Upper lobe of right lung (tissue), 1 donor: ENCODE data around the gene ARHGDIA. TPM values are rescaled to one million over a fixed set of nuclear protein-coding genes. Genes with fewer than 3 reads are reported as not detected.

Experiments
- ATAC-seq: fragments of 200-7000 bp; cut with Tn5 transposase; one replicate; pipeline ENCODE4 v1.9.1; 2020; ENCODE audit warnings: mild to moderate bottlenecking, moderate library complexity
- DNase-seq: peaks from one replicate; pipeline ENCODE4 v3.0.0-alpha.2; 2020
- H3K27ac ChIP-seq: fragments of 200-600 bp; one replicate; pipeline ENCODE4 v1.8.0; 2022
- H3K27me3 ChIP-seq: fragments of 200-600 bp; one replicate; pipeline ENCODE4 v1.8.0; 2022; ENCODE audit warnings: mild to moderate bottlenecking
- H3K36me3 ChIP-seq: fragments of 200-600 bp; one replicate; pipeline ENCODE4 v1.8.0; 2022
- H3K4me1 ChIP-seq: fragments of 200-600 bp; one replicate; pipeline ENCODE4 v1.8.0; 2022
- H3K4me3 ChIP-seq: fragments of 200-600 bp; one replicate; pipeline ENCODE4 v1.8.0; 2022; ENCODE audit warnings: mild to moderate bottlenecking
- H3K9me3 ChIP-seq: fragments of 200-600 bp; one replicate; pipeline ENCODE4 v1.8.0; 2022
- intact Hi-C: fragments of 100-400 bp; cut with DNase I; formaldehyde crosslinking; loops from one replicate; pipeline ENCODE4 v1.11.0; 2022
- total RNA-seq: library from RNA; stranded (reverse); fragmentation: NEBNext Ultra II Directional; extraction: Animal tissue kit (Norgen Biotek cat#: 25700); gene quantifications from one replicate; pipeline ENCODE4 v1.2.1, GENCODE V29; 2021
- TF ChIP-seq, protein P1 (sequence below): fragments of 200-600 bp; IDR thresholded peaks from one replicate; pipeline ENCODE4 v1.8.0; 2022; ENCODE audit warnings: antibody characterized with exemption
- donor health status: DM: no; HTN: yes; CAD: no; lungs with severe emphysema.

The ARHGDIA gene
- total RNA-seq, 1 donor from 2014 or later, result 386 TPM

DNA sequence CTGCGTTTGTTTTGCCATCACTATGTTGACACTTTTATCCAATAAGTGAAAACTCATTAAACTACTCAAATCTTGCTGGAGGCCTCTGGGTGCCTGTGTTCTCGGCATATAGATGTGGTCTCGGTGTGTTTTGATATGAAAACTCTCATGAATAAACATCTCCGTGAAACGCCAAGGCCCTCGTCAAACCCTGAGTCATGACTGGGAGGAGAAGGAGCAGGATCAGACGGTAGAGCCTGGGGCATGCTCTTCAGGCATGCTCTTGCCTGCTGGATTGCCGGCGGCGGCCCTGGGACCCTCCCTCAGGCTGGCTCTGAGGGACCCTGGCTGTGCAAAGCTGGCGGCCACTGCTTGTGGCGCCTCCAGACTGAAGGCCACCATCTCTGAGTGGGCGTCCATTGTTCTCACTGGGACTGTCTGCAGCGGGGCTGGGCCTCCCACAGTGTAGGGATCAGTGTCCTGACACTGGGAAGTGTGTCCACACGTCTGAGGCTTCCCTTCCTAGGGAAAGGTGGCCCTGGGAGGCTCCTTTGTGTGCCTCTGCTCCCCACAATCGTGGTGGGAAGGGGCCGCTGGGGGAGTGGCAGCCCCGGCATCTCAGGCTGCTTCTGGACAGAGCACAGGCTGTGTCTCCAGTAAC, 29.2 kb upstream of the ARHGDIA start:
- no peak for DNase-seq
- intact Hi-C loops, result no loop called here
- H3K4me3 ChIP-seq, result no peak overlapping the region
- H3K27ac ChIP-seq, result no peak overlapping the region
- TF ChIP-seq, protein P1, sequence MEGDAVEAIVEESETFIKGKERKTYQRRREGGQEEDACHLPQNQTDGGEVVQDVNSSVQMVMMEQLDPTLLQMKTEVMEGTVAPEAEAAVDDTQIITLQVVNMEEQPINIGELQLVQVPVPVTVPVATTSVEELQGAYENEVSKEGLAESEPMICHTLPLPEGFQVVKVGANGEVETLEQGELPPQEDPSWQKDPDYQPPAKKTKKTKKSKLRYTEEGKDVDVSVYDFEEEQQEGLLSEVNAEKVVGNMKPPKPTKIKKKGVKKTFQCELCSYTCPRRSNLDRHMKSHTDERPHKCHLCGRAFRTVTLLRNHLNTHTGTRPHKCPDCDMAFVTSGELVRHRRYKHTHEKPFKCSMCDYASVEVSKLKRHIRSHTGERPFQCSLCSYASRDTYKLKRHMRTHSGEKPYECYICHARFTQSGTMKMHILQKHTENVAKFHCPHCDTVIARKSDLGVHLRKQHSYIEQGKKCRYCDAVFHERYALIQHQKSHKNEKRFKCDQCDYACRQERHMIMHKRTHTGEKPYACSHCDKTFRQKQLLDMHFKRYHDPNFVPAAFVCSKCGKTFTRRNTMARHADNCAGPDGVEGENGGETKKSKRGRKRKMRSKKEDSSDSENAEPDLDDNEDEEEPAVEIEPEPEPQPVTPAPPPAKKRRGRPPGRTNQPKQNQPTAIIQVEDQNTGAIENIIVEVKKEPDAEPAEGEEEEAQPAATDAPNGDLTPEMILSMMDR, result no peak
- peaks cover 51% of the 10 kb centered on the region for H3K36me3 ChIP-seq
- no peaks in the 10 kb centered on the region for H3K27me3 ChIP-seq
- H3K4me1 ChIP-seq, result peaks cover 5% of the 10 kb centered on the region
- ATAC-seq, result no peak
- H3K9me3 ChIP-seq, result no peaks in the 10 kb centered on the region

GRCh38 chr17:81899514-81900166, 28.5 kb upstream of the ARHGDIA start:
- Histone ChIP-seq H3K27ac (no peak overlapping the region), H3K36me3 (peaks cover 55% of the 10 kb centered on the region), H3K9me3 (no peaks in the 10 kb centered on the region), H3K4me1 (peaks cover 5% of the 10 kb centered on the region), H3K27me3 (no peaks in the 10 kb centered on the region), H3K4me3 (no peak overlapping the region)
- TF ChIP-seq, protein P1, result no peak
- ATAC-seq (no peak), DNase-seq (no peak)
- intact Hi-C loops, result no loop called here

DNA sequence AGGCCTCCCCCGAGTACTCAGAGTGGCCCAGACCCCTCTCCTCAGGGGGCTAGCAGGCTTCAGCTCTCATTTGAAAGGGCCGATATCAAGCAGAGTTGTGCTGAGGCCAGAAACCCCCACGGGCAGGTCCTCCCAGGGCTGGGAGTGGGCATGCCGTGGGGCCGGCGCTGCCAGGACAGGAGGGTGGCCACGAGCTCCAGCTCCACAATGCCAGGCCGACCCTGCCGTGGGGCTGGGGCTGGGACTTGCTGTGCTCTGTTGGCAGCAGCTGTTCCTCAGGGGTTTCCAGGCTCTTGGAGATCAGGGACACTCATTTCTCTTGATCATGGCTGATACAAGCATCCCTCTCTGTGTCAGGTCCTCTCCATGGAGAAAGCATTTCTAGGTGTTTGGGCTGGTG, 27.7 kb upstream of the ARHGDIA start:
- DNase-seq (no peak), ATAC-seq (no peak)
- H3K4me3 ChIP-seq, result no peak overlapping the region
- H3K9me3 ChIP-seq, result no peaks in the 10 kb centered on the region
- TF ChIP-seq, protein P1, result no peak
- no peak overlapping the region for H3K27ac ChIP-seq
- H3K27me3 ChIP-seq, result no peaks in the 10 kb centered on the region
- H3K4me1 ChIP-seq, result peaks cover 5% of the 10 kb centered on the region
- intact Hi-C loops, result no loop called here
- H3K36me3 ChIP-seq, result peaks cover 61% of the 10 kb centered on the region

DNA sequence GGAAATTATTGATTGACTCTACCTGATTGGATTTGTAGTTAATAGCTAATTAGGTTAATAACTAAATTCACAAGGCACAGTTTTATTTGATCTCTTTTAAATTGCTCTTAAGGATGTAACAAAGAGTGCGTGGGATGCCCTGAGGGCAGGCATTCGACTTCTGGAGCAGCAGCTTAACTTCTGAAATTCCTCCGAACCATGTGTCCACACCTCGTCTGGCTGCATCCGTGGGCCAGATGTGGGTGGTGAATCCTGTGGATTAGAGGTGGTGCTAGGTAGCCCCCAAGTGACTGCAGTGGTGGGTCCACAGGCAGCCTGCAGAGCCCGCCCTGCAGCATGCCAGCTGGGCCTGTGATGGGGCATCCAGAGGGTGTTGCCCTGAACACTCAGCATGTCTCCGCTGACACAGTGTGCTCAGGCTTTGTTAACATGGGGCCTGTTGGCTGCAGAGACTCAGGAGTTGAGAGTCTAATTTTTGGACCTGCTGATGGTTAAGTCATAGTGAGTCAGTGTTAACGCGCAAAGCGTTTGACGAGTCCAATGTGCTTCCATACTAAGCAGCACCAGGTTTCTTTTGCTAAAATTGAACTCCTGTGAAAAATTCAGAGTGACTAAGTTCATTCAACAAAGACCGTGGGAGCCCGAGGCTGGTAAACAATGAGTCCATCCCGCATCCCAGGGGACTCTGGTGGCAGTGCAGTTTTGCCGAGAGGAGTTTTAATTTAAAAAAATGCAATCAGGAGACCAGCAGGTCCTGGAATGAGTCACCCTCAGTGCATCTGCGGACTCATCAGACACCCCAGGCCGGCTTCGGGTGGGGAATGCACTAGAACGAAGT, 27.1 kb upstream of the ARHGDIA start:
- TF ChIP-seq, protein P1, result no peak
- Histone ChIP-seq H3K27me3 (no peaks in the 10 kb centered on the region), H3K4me1 (peaks cover 5% of the 10 kb centered on the region), H3K27ac (no peak overlapping the region), H3K4me3 (no peak overlapping the region), H3K36me3 (peaks cover 61% of the 10 kb centered on the region), H3K9me3 (no peaks in the 10 kb centered on the region)
- no peak for ATAC-seq
- DNase-seq, result no peak
- intact Hi-C loops, result no loop called here

- no peak for DNase-seq
- Histone ChIP-seq H3K36me3 (peaks cover 59% of the 10 kb centered on the region), H3K27ac (no peak overlapping the region), H3K4me1 (peaks cover 13% of the 10 kb centered on the region), H3K27me3 (no peaks in the 10 kb centered on the region), H3K9me3 (no peaks in the 10 kb centered on the region), H3K4me3 (no peak overlapping the region)
- intact Hi-C loops, result no loop called here
- ATAC-seq, result no peak
- TF ChIP-seq, protein P1, result no peak
Measured at GRCh38 chr17:81895400-81895799, 24.3 kb upstream of the ARHGDIA start.
